Rectal smooth muscle tissue (tissue), 1 donor: ENCODE results near the gene MTX2.

Experiments
- H3K27ac ChIP-seq: one replicate; pipeline ENCODE4 v1.7.0; 2013; ENCODE audit warnings: low read depth, low read length, inconsistent platforms
- H3K27me3 ChIP-seq: one replicate; pipeline ENCODE4 v1.7.0; 2013; ENCODE audit warnings: low read length; ENCODE audit not compliant: control insufficient read depth, insufficient read depth
- H3K36me3 ChIP-seq: one replicate; pipeline ENCODE4 v1.7.0; 2013; ENCODE audit warnings: low read length; ENCODE audit not compliant: control insufficient read depth, insufficient read depth
- H3K4me1 ChIP-seq: one replicate; pipeline ENCODE4 v1.7.0; 2013; ENCODE audit warnings: low read length; ENCODE audit not compliant: control insufficient read depth, insufficient read depth
- H3K4me3 ChIP-seq: one replicate; pipeline ENCODE4 v1.7.0; 2013; ENCODE audit warnings: low read length
- H3K9ac ChIP-seq: one replicate; pipeline ENCODE4 v1.7.0; 2013; ENCODE audit warnings: low read length

MTX2 gene

DNA sequence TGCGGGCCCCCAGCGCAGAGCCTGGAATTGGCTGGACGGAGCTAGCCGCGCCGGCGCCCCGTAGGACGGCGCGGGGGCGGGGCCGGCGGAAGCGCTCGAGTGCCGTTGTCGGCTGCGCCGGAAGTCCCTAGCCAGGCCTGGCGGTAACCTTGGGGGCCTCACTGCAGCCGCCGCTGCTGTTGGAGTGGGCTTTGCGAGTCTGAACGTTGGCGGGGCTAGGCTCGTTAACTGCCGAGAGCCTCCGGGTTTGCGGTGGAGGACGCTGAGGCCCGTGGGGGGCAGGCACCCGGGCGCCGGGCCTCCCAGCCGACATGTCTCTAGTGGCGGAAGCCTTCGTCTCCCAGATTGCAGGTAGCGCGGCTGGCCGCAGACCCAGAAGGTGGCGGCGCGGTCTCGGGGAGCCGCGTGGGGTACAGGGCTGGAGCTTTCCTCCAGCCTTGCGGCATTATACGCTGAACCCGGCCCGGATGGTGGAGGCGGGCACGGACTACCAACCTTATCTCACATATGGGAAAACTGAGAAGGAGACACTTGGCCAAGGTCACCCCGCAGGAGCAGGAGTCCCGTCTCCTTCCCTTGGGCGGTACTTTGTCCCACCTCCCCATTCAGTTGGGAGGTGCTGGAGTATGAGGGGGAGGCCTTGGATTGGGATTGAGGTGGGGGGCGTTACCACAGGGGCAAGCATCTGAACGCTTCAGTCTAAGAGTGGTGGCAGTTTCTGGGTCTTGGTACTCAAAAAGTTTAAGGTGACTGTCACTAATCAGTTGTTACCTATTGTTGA lies at the start of gene MTX2:
MTX2 (plus strand) TSS at position 124 of the 781 bp plus-strand sequence; CDS start at position 312, 188 bp downstream.
- Histone ChIP-seq H3K27me3 (no peaks in the 10 kb centered on the region), H3K4me1 (peaks cover 2% of the 10 kb centered on the region), H3K36me3 (no peaks in the 10 kb centered on the region), H3K4me3 (peak within 1 kb of the TSS; percentile 83), H3K9ac (peak within 1 kb of the TSS; percentile 43), H3K27ac (peak within 1 kb of the TSS; percentile 87)

- H3K36me3 ChIP-seq, result no peaks in the 10 kb centered on the region
- no peak overlapping the region for H3K9ac ChIP-seq
- H3K4me1 ChIP-seq, result no peaks in the 10 kb centered on the region
- no peak overlapping the region for H3K27ac ChIP-seq
- H3K27me3 ChIP-seq, result no peaks in the 10 kb centered on the region
- H3K4me3 ChIP-seq, result no peak overlapping the region
Measured at GRCh38 chr2:176227874-176228273, 41.4 kb upstream of the MTX2 start.

DNA sequence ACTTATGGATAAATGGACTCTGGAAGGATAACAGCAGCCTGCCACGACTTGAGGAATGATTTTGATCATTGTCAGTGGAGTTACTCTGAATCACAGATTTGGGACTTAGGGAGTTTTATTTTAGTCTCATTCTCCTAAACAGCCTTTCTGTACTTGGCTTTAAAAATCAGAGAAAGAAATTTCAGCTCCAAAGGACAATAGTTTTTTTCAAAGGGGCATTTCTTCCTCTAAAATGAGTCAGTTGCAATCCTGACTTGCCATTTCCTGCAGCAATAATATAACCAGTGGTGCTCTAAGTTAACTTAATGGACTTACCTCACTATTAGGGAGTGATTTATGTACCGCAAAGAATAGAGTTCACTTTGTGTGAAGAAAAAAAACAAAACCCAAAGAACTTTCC lies 35.1 kb upstream of the MTX2 start:
- Histone ChIP-seq H3K27ac (no peak overlapping the region), H3K9ac (no peak overlapping the region), H3K4me1 (no peaks in the 10 kb centered on the region), H3K4me3 (no peak overlapping the region), H3K27me3 (no peaks in the 10 kb centered on the region), H3K36me3 (no peaks in the 10 kb centered on the region)

DNA sequence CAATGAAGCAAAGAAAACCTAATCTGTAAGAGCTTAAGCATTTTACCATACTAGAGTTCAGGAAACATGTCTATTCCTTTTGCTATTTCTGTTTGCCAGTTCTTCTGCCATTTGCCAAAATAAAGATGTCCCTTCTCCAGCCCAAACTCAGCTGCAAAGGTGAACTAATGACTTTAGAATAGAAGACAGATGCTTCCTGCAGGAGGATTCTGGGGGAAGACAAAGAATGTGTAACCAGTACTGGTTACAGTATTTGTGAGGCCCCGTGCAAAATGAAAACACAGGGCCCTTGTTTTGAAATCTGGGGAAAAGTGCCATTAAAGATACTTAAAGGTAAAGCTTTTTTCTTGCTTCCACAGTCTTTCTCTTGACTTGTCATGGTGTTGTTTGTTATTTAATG lies 34.3 kb upstream of the MTX2 start:
- Histone ChIP-seq H3K9ac (no peak overlapping the region), H3K4me3 (no peak overlapping the region), H3K27me3 (no peaks in the 10 kb centered on the region), H3K4me1 (no peaks in the 10 kb centered on the region), H3K36me3 (no peaks in the 10 kb centered on the region), H3K27ac (no peak overlapping the region)

- Histone ChIP-seq H3K9ac (no peak overlapping the region), H3K36me3 (no peaks in the 10 kb centered on the region), H3K4me1 (no peaks in the 10 kb centered on the region), H3K27me3 (no peaks in the 10 kb centered on the region), H3K27ac (no peak overlapping the region), H3K4me3 (no peak overlapping the region)
Measured at GRCh38 chr2:176237456-176237855, 31.8 kb upstream of the MTX2 start.

DNA sequence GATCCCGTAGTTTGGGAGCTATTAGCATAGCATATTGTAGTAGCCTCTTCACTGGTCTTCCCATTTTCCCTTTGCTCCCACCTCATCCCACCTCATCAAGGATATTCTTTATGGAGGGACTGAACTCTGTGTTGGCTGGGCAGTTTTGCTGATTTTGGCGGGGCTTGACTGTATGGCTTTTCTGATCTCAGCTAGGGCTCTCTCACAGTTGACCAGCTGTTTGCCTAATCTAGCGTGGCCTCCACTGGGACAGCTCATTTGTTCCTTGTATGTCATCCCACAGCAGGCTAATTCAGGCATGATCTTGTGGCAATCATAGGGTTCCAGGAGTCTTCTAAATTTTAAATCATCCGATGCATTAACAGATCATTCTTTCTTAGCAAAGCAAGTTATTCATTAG lies 30.2 kb upstream of the MTX2 start:
- no peak overlapping the region for H3K4me3 ChIP-seq
- H3K4me1 ChIP-seq, result no peaks in the 10 kb centered on the region
- no peaks in the 10 kb centered on the region for H3K27me3 ChIP-seq
- H3K27ac ChIP-seq, result no peak overlapping the region
- H3K36me3 ChIP-seq, result no peaks in the 10 kb centered on the region
- no peak overlapping the region for H3K9ac ChIP-seq

GRCh38 chr2:176240301-176240700 lies 28.9 kb upstream of the MTX2 start:
- no peak overlapping the region for H3K9ac ChIP-seq
- no peak overlapping the region for H3K4me3 ChIP-seq
- no peaks in the 10 kb centered on the region for H3K4me1 ChIP-seq
- no peaks in the 10 kb centered on the region for H3K27me3 ChIP-seq
- no peak overlapping the region for H3K27ac ChIP-seq
- H3K36me3 ChIP-seq, result no peaks in the 10 kb centered on the region

DNA sequence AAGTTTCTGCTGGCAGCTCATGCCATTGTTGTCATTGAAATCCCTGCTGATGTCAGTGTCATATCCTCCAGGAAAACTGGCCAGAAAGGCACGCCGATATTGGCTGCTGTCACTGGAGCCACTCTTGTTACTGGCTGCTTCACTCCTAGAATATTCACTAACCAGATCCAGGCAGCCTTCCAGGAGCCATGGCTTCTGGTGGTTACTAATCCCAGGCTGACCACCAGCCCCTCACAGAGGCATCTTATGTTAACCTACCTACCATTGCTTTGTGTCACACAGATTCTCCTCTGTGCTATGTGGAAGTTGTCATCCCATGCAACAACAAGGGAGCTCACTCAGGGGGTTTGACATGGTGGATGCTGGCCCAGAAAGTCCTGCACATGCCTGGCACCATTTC lies 27.0 kb upstream of the MTX2 start:
- Histone ChIP-seq H3K36me3 (no peaks in the 10 kb centered on the region), H3K27me3 (no peaks in the 10 kb centered on the region), H3K4me1 (no peaks in the 10 kb centered on the region), H3K9ac (no peak overlapping the region), H3K27ac (no peak overlapping the region), H3K4me3 (no peak overlapping the region)

DNA sequence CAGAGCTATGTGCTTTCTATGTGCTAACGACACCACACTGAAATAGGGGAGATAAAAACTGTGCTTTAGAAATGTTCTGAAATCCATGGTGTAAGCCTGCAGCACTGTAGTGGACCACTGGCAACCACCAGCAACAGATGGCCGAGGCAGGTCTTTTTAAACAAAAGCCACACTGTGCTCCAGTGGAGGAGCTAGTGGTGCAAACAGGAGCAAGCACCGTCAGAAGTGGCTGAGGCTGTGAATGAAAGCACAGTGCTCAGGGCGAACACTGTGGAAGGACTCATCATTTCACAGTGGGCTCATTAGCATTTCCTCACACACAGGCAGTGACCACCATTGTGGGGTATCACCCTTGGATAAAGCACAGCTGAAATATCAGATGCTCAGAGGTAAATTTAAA lies 22.9 kb upstream of the MTX2 start:
- Histone ChIP-seq H3K27me3 (no peaks in the 10 kb centered on the region), H3K36me3 (no peaks in the 10 kb centered on the region), H3K4me3 (no peak overlapping the region), H3K4me1 (no peaks in the 10 kb centered on the region), H3K27ac (no peak overlapping the region), H3K9ac (no peak overlapping the region)

DNA sequence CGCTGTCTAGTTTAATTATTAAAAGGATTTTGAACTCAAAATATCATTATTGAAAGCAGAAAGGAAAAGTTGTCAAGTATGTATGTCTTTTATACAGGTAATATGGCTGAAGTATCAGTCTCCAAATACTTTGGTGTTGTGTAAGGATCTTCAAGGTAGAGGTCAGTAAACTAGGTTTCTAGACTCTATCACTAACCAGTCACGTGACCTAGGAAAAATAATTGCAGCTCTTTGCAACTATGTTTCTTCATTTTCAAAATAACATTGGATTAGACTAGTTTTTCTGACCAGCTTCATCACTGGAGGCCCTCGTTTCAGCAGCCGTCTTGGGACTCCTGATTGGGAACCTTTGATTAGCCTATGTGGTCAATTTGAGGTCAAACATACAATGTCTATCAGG lies 21.4 kb upstream of the MTX2 start:
- no peak overlapping the region for H3K4me3 ChIP-seq
- no peaks in the 10 kb centered on the region for H3K27me3 ChIP-seq
- H3K27ac ChIP-seq, result no peak overlapping the region
- H3K36me3 ChIP-seq, result no peaks in the 10 kb centered on the region
- H3K4me1 ChIP-seq, result no peaks in the 10 kb centered on the region
- H3K9ac ChIP-seq, result no peak overlapping the region

DNA sequence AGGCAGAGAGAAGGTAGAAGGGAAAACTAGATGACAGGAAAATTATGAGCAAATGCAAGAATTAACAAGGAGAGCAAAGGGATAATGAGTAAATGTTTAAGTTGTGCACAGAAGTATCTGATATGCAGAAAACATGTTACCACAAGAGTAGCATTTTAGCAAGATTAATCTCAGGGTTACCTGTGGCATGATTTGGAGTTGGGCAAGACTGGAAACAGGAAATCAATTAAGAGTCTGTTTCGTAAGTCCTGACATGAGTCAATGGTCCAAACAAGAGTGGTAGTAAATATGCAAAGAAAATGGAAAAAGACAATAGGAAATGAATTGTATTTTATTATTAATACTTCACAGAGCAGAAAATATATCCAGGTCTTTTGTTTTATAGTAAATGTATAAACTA lies 17.3 kb upstream of the MTX2 start:
- Histone ChIP-seq H3K4me3 (no peak overlapping the region), H3K9ac (no peak overlapping the region), H3K36me3 (no peaks in the 10 kb centered on the region), H3K4me1 (no peaks in the 10 kb centered on the region), H3K27ac (no peak overlapping the region), H3K27me3 (no peaks in the 10 kb centered on the region)

DNA sequence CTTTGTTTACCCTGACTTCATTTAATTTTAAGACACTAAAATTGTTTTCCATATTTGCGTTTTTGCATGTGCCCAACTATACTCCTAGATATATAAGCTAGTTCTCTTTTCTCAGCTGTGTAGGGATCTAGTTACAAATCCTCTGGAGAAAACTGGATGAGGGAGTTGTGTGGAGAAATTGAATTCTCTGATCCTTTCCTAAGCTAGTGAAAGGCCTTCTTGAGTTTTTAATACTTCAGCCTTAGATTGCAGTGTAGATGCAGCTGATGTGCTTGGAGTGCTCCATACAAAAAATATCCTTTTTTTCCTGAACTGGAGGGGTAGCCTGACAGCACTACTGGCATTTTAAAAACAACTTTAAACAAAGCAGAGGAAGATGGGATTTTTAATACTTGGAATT lies 8.6 kb upstream of the MTX2 start:
- Histone ChIP-seq H3K4me3 (no peak overlapping the region), H3K4me1 (no peaks in the 10 kb centered on the region), H3K27me3 (no peaks in the 10 kb centered on the region), H3K27ac (no peak overlapping the region), H3K9ac (no peak overlapping the region), H3K36me3 (no peaks in the 10 kb centered on the region)

GRCh38 chr2:176261136-176261535 lies 8.1 kb upstream of the MTX2 start:
- H3K9ac ChIP-seq, result no peak overlapping the region
- no peak overlapping the region for H3K27ac ChIP-seq
- no peaks in the 10 kb centered on the region for H3K27me3 ChIP-seq
- H3K36me3 ChIP-seq, result no peaks in the 10 kb centered on the region
- no peaks in the 10 kb centered on the region for H3K4me1 ChIP-seq
- no peak overlapping the region for H3K4me3 ChIP-seq
